PFSK-1 (cell line): Measurements from ENCODE around the gene RPS6KA5.

ENCODE experiments used
- FOXP2 ChIP-seq: optimal IDR thresholded peaks from 2 replicates; pipeline ENCODE3; 2011; ENCODE audit warnings: borderline replicate concordance, control low read depth, inconsistent platforms; ENCODE audit not compliant: insufficient read depth; ENCODE audit errors: extremely low read length, extremely low read depth
- POLR2AphosphoS5 ChIP-seq: IDR thresholded peaks from 2 replicates; pipeline ENCODE4 v1.6.1; 2012; ENCODE audit warnings: low read depth, mild to moderate bottlenecking, control low read depth, low read length, moderate library complexity
- REST ChIP-seq, 2 experiments: IDR thresholded peaks; 2 replicates each; pipeline versions ENCODE4 v1.6.1 to v1.8.0; 2011 to 2012; ENCODE audit warnings: low read depth in 2 of 2, low read length in 2 of 2, control low read depth in 1 of 2, inconsistent platforms in 1 of 2, mild to moderate bottlenecking in 1 of 2, moderate library complexity in 1 of 2; ENCODE audit not compliant: insufficient read depth in 1 of 2
- SIN3A ChIP-seq: IDR thresholded peaks from 2 replicates; pipeline ENCODE4 v1.6.1; 2012; ENCODE audit warnings: mild to moderate bottlenecking, low read length, moderate library complexity, borderline replicate concordance; ENCODE audit not compliant: insufficient read depth
- TAF1 ChIP-seq: IDR thresholded peaks from 2 replicates; pipeline ENCODE4 v1.6.1; 2012; ENCODE audit warnings: low read length, control low read depth, borderline replicate concordance; ENCODE audit not compliant: insufficient read depth

RPS6KA5 gene

GRCh38 chr14:91095178-91095577 lies 34.7 kb upstream of the RPS6KA5 start:
- no peak for TF ChIP-seq FOXP2

GRCh38 chr14:91094772-91095171 lies 34.3 kb upstream of the RPS6KA5 start:
- no peak for TF ChIP-seq POLR2AphosphoS5
- no peak for TF ChIP-seq FOXP2
- no peak for TF ChIP-seq REST (IDR thresholded peaks at IDR 0.05; ENCODE audit: insufficient read depth in 1 of 2, low read depth in 2 of 2, low read length in 2 of 2)

- no peak for TF ChIP-seq POLR2AphosphoS5
Measured at GRCh38 chr14:91092073-91092472, 31.6 kb upstream of the RPS6KA5 start.

GRCh38 chr14:91090743-91091142 lies 30.3 kb upstream of the RPS6KA5 start:
- TF ChIP-seq TAF1, result no peak
- no peak for TF ChIP-seq SIN3A
- TF ChIP-seq FOXP2, result no peak
- no peak for TF ChIP-seq POLR2AphosphoS5
- TF ChIP-seq REST (IDR thresholded peaks at IDR 0.05; ENCODE audit: insufficient read depth in 1 of 2, low read depth in 2 of 2, low read length in 2 of 2), result no peak

GRCh38 chr14:91089958-91090535 lies 29.6 kb upstream of the RPS6KA5 start:
- TF ChIP-seq TAF1 (no peak), REST (IDR thresholded peaks at IDR 0.05; ENCODE audit: insufficient read depth in 1 of 2, low read depth in 2 of 2, low read length in 2 of 2) (no peak), SIN3A (no peak), FOXP2 (no peak), POLR2AphosphoS5 (no peak)

GRCh38 chr14:91088585-91089235 lies 28.3 kb upstream of the RPS6KA5 start:
- no peak for TF ChIP-seq SIN3A
- no peak for TF ChIP-seq TAF1
- no peak for TF ChIP-seq REST (IDR thresholded peaks at IDR 0.05; ENCODE audit: insufficient read depth in 1 of 2, low read depth in 2 of 2, low read length in 2 of 2)
- TF ChIP-seq FOXP2, result no peak
- no peak for TF ChIP-seq POLR2AphosphoS5
